Measurements from ENCODE around the gene SPIN4.

The SPIN4 gene

GRCh38 chrX:63349307-63349706, 1.8 kb downstream of the SPIN4 start:
- peak overlapping the region; percentile 95 for H3K9ac ChIP-seq (ENCODE audit: low read length)
- TF ChIP-seq CTCF (IDR thresholded peaks at IDR 0.05; ENCODE audit: low read length): no peak
- TF ChIP-seq EZH2 (IDR thresholded peaks at IDR 0.05; ENCODE audit: borderline replicate concordance, low read length): no peak
- peak overlapping the region; percentile 78 for H3K4me3 ChIP-seq (ENCODE audit: low read depth, low read length, poor library complexity, severe bottlenecking)
- no peaks in the 10 kb centered on the region for H3F3A ChIP-seq (ENCODE audit: insufficient read depth, low read length)
- no peaks in the 10 kb centered on the region for H3K36me3 ChIP-seq (ENCODE audit: insufficient read depth, low read length)
- H3K4me2 ChIP-seq (ENCODE audit: low read length): peak overlapping the region; percentile 76
- no peaks in the 10 kb centered on the region for H3K27me3 ChIP-seq (ENCODE audit: insufficient read depth, low read length)
- no peaks in the 10 kb centered on the region for H3K9me2 ChIP-seq (ENCODE audit: low read depth, low read length)
- H3K27ac ChIP-seq (ENCODE audit: low read depth, low read length, poor library complexity, severe bottlenecking): peak overlapping the region; percentile 88
- no peak overlapping the region for H2AFZ ChIP-seq (ENCODE audit: low read length)
- peaks cover 30% of the 10 kb centered on the region for H3K79me2 ChIP-seq (ENCODE audit: insufficient read depth, low read length)
- peaks cover 27% of the 10 kb centered on the region for H3K4me1 ChIP-seq (ENCODE audit: insufficient read depth, low read length, severe bottlenecking)
- H3K9me3 ChIP-seq (ENCODE audit: low read length): no peaks in the 10 kb centered on the region
- H4K20me1 ChIP-seq (ENCODE audit: insufficient read depth, low read length): no peaks in the 10 kb centered on the region

DNA sequence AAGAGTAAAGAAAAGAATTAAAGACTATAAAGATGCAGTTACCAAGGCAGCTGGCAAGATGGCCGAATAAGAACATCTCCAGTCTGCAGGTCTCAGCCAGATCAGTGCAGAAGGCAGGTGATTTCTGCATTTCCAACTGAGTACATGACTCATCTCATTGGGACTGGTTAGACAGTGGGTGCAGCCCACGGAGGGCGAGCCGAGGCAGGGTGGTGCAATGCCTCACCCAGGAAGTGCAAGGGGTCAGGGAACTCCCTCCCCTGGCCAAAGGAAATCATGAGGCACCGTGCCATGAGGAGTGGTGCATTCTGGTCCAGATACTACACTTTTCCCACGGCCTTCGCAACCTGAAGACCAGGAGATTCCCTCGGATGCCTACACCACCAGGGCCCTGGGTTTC, 20.5 kb downstream of the SPIN4 start:
- Histone ChIP-seq H3K9ac (ENCODE audit: low read length) (no peak overlapping the region), H3F3A (ENCODE audit: insufficient read depth, low read length) (no peaks in the 10 kb centered on the region), H2AFZ (ENCODE audit: low read length) (no peak overlapping the region)

DNA sequence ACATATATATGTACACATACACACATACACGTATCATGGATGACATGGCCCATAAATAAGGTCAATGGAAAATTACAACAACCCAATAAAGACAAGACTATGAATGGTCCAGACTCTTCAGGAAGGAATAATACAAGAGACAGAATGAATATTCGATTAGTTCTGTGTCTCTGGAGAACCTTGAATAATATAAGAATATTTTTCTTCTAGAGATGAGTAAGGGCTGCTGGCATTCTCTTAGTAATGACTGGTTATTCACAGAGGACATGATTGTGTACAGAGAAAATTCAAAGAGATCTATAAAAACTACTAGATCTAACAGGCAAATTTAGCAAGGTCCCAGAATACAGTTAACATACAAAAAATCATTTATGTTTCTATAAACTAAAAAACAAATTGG, 23.3 kb downstream of the SPIN4 start:
- no peaks in the 10 kb centered on the region; the same call in 1 of the 2 replicates for H3K36me3 ChIP-seq (ENCODE audit: insufficient read depth, low read length)
- H3F3A ChIP-seq (ENCODE audit: insufficient read depth, low read length): no peaks in the 10 kb centered on the region
- H3K4me2 ChIP-seq (ENCODE audit: low read length): no peak overlapping the region
- no peak overlapping the region for H2AFZ ChIP-seq (ENCODE audit: low read length)
- no peaks in the 10 kb centered on the region for H3K9me3 ChIP-seq (ENCODE audit: low read length)
- no peak overlapping the region for H3K27ac ChIP-seq (ENCODE audit: low read depth, low read length, poor library complexity, severe bottlenecking)
- H3K9ac ChIP-seq (ENCODE audit: low read length): no peak overlapping the region
- no peak overlapping the region for H3K4me3 ChIP-seq (ENCODE audit: low read depth, low read length, poor library complexity, severe bottlenecking)
- H3K4me1 ChIP-seq (ENCODE audit: insufficient read depth, low read length, severe bottlenecking): no peaks in the 10 kb centered on the region
- no peaks in the 10 kb centered on the region for H3K9me2 ChIP-seq (ENCODE audit: low read depth, low read length)
- no peaks in the 10 kb centered on the region for H3K79me2 ChIP-seq (ENCODE audit: insufficient read depth, low read length)
- TF ChIP-seq EZH2 (IDR thresholded peaks at IDR 0.05; ENCODE audit: borderline replicate concordance, low read length) (no peak), CTCF (IDR thresholded peaks at IDR 0.05; ENCODE audit: low read length) (no peak)
- H4K20me1 ChIP-seq (ENCODE audit: insufficient read depth, low read length): no peaks in the 10 kb centered on the region
- H3K27me3 ChIP-seq (ENCODE audit: insufficient read depth, low read length): no peaks in the 10 kb centered on the region

More for the DNA sequence above, 20.5 kb downstream of the SPIN4 start:
- Histone ChIP-seq H3K27ac (ENCODE audit: low read depth, low read length, poor library complexity, severe bottlenecking) (no peak overlapping the region), H3K4me2 (ENCODE audit: low read length) (no peak overlapping the region), H4K20me1 (ENCODE audit: insufficient read depth, low read length) (no peaks in the 10 kb centered on the region), H3K27me3 (ENCODE audit: insufficient read depth, low read length) (no peaks in the 10 kb centered on the region), H3K79me2 (ENCODE audit: insufficient read depth, low read length) (no peaks in the 10 kb centered on the region), H3K4me3 (ENCODE audit: low read depth, low read length, poor library complexity, severe bottlenecking) (no peak overlapping the region), H3K4me1 (ENCODE audit: insufficient read depth, low read length, severe bottlenecking) (no peaks in the 10 kb centered on the region), H3K9me2 (ENCODE audit: low read depth, low read length) (no peaks in the 10 kb centered on the region), H3K36me3 (ENCODE audit: insufficient read depth, low read length) (no peaks in the 10 kb centered on the region; the same call in 1 of the 2 replicates), H3K9me3 (ENCODE audit: low read length) (no peaks in the 10 kb centered on the region)
- no peak for TF ChIP-seq EZH2 (IDR thresholded peaks at IDR 0.05; ENCODE audit: borderline replicate concordance, low read length)
- no peak for TF ChIP-seq CTCF (IDR thresholded peaks at IDR 0.05; ENCODE audit: low read length)

All from OCI-LY1 (cell line).